K562 (cell line): ENCODE data around the gene TMPRSS6.

ENCODE experiments used
- CTCF ChIP-seq, 3 experiments: IDR thresholded peaks in 2 of 3; conservative IDR thresholded peaks in 1 of 3; 2 replicates each; pipeline ENCODE4 v1.5.1; 2011 to 2012; ENCODE audit warnings: low read length in 3 of 3, mild to moderate bottlenecking in 3 of 3, control low read depth in 2 of 3, improper control_type of control experiment in 1 of 3, inconsistent platforms in 1 of 3, low read depth in 1 of 3, mixed read lengths in 1 of 3, moderate library complexity in 1 of 3; ENCODE audit not compliant: insufficient read depth in 2 of 3
- ELF1 ChIP-seq: fragments of 200-800 bp; sonication (Bioruptor generic); IDR thresholded peaks from 2 replicates; pipeline ENCODE4 v1.6.1; 2016; ENCODE audit warnings: missing genetic modification characterization, missing compliant biosample characterization
- EP300 ChIP-seq: IDR thresholded peaks from 2 replicates; pipeline ENCODE4 v1.6.1; 2012; ENCODE audit warnings: low read length, improper control_type of control experiment
- HDAC6 ChIP-seq: IDR thresholded peaks from 2 replicates; pipeline ENCODE4 v1.6.1; 2012; ENCODE audit warnings: low read depth, mild to moderate bottlenecking, control low read depth, inconsistent platforms, low read length, moderate library complexity
- JUNB ChIP-seq: fragments of 450-650 bp; formaldehyde crosslinking; conservative IDR thresholded peaks from 2 replicates; pipeline ENCODE4 v1.4.0; 2020; ENCODE audit warnings: mild to moderate bottlenecking
- MAX ChIP-seq: sonication (generic); formaldehyde crosslinking; IDR thresholded peaks from 2 replicates; pipeline ENCODE4 v1.9.0; 2022; ENCODE audit warnings: mild to moderate bottlenecking, missing genetic modification reagents
- RAD21 ChIP-seq, 2 experiments: fragments of 250-450 bp in 1 of 2; fragments of 450-650 bp in 1 of 2; sonication (Bioruptor Pico) in 1 of 2; formaldehyde crosslinking in 1 of 2; IDR thresholded peaks in 1 of 2; conservative IDR thresholded peaks in 1 of 2; 2 replicates each; pipeline versions ENCODE4 v1.4.0 to v1.8.0; 2020 to 2022; ENCODE audit warnings: mild to moderate bottlenecking in 2 of 2, moderate library complexity in 1 of 2
- TCF7L2 ChIP-seq: fragments of 150-350 bp; IDR thresholded peaks from 2 replicates; pipeline ENCODE4 v1.6.1; 2016; ENCODE audit warnings: low read depth, mild to moderate bottlenecking, low read length, moderate library complexity
- TFAP4 ChIP-seq: sonication (generic); formaldehyde crosslinking; IDR thresholded peaks from 2 replicates; pipeline ENCODE4 v1.8.0; 2022; ENCODE audit warnings: missing genetic modification reagents, mild to moderate bottlenecking, moderate library complexity, borderline replicate concordance
- USF2 ChIP-seq: sonication (generic); formaldehyde crosslinking; IDR thresholded peaks from 2 replicates; pipeline ENCODE4 v1.5.0; 2020; ENCODE audit warnings: missing genetic modification reagents
- ZNF280B ChIP-seq: fragments of 250-450 bp; sonication (Bioruptor Pico); IDR thresholded peaks from 2 replicates; pipeline ENCODE4 v1.5.1; 2021; ENCODE audit warnings: mild to moderate bottlenecking

DNA sequence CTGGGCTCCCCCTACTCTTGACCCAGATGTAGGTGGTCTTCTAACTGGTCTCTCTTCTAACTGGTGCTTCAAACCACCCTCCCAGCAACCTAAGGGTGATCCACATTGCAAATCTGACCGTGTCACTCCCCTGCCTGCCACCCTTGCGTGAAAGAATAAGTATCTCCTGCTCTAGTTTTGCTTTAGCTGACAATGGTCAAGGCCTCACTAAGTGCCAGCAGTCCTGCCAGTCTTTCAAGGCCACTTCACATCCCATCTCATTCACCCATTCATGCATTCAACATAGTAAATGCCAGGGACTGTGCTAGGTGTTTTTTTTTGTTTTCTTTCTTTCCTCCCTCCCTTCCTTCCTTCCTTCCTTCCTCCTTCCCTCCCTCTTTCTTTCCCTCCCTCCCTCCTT is 60.3 kb downstream of the TMPRSS6 start:
- TF ChIP-seq EP300, result no peak
- TF ChIP-seq CTCF (IDR thresholded peaks at IDR 0.05 in 2 of 3, conservative IDR thresholded peaks at IDR 0.05 in 1 of 3; ENCODE audit: insufficient read depth in 2 of 3, low read depth in 1 of 3, low read length in 3 of 3), result no peak
- TF ChIP-seq RAD21 (CRISPR knock-in tag; conservative IDR thresholded peaks at IDR 0.05 in 1 of 2, IDR thresholded peaks at IDR 0.05 in 1 of 2), result no peak
- TF ChIP-seq HDAC6, result no peak
- TF ChIP-seq JUNB (CRISPR knock-in tag), result no peak
- TF ChIP-seq USF2, result no peak
- no peak for TF ChIP-seq ELF1
- no peak for TF ChIP-seq TCF7L2
- TF ChIP-seq MAX (CRISPR knock-in tag), result no peak
- TF ChIP-seq TFAP4, result no peak
- no peak for TF ChIP-seq ZNF280B (CRISPR knock-in tag)
